ENCODE results near the gene ANKRD27.

DNA sequence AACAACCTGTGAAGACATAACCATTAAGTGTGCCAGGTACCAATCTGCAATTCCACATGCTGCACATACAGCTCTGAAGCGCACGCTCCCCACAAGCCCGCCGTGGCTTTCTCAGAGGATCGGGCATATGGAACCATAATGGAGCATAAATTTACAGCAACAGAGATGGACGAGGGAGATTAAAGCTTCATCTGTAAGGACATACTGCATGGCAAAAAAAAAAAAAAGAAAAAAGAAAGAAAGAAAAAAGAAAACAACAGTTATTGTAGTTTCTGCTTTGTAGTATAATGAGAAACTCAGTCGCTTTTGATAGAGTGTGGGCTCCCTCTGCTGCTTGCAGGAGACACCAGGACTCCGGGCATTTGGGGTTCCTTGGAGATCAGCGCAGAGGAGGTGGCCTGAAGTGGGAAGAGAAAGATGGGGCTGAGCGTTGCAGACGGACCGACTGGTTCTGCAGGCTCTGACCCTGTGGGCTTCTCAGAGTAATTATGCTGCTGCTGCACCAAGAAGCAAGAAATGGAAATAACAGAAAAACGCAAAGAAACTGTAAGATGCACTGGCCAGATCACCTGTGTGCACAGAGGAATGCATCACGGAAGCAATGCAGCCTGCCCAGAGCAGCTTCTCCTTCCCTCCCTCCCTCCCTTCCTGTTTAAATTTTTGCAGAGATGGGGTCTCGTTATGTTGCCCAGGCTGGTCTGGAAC is 104.7 kb downstream of the ANKRD27 start:
- TF ChIP-seq, protein P1, sequence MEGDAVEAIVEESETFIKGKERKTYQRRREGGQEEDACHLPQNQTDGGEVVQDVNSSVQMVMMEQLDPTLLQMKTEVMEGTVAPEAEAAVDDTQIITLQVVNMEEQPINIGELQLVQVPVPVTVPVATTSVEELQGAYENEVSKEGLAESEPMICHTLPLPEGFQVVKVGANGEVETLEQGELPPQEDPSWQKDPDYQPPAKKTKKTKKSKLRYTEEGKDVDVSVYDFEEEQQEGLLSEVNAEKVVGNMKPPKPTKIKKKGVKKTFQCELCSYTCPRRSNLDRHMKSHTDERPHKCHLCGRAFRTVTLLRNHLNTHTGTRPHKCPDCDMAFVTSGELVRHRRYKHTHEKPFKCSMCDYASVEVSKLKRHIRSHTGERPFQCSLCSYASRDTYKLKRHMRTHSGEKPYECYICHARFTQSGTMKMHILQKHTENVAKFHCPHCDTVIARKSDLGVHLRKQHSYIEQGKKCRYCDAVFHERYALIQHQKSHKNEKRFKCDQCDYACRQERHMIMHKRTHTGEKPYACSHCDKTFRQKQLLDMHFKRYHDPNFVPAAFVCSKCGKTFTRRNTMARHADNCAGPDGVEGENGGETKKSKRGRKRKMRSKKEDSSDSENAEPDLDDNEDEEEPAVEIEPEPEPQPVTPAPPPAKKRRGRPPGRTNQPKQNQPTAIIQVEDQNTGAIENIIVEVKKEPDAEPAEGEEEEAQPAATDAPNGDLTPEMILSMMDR (IDR thresholded peaks at IDR 0.05): peak in 2 of 3 experiments; percentile 32 to 54
- TF ChIP-seq POLR2AphosphoS5 (IDR thresholded peaks at IDR 0.05; ENCODE audit: insufficient read depth in 1 of 2, low read depth in 1 of 2): no peak
